ENCODE data around the gene ABCA1.

DNA sequence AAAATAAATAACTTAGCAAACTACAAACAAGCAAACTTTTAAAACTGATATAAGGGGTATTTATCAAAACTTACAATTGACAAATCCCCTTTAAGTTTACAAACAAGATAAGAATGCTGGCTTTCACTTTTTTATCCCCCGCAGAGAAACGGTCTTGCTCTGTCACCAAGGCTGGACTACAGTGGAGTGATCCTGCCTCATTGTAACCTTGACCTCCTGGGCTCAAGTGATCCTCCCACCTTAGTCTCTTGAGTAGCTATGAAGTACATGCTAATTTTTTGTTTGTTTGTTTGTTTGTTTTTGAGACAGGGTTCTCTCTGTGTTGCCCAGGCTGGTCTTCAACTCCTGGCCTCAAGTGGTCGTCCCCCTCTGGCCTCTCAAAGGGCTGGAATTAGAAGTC, 189.5 kb downstream of the ABCA1 start:
- TF ChIP-seq, protein P1, sequence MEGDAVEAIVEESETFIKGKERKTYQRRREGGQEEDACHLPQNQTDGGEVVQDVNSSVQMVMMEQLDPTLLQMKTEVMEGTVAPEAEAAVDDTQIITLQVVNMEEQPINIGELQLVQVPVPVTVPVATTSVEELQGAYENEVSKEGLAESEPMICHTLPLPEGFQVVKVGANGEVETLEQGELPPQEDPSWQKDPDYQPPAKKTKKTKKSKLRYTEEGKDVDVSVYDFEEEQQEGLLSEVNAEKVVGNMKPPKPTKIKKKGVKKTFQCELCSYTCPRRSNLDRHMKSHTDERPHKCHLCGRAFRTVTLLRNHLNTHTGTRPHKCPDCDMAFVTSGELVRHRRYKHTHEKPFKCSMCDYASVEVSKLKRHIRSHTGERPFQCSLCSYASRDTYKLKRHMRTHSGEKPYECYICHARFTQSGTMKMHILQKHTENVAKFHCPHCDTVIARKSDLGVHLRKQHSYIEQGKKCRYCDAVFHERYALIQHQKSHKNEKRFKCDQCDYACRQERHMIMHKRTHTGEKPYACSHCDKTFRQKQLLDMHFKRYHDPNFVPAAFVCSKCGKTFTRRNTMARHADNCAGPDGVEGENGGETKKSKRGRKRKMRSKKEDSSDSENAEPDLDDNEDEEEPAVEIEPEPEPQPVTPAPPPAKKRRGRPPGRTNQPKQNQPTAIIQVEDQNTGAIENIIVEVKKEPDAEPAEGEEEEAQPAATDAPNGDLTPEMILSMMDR (IDR thresholded peaks at IDR 0.05; ENCODE audit: borderline replicate concordance, extremely low read depth, low read length, poor library complexity, severe bottlenecking) = no peak
- TF ChIP-seq EZH2 (IDR thresholded peaks at IDR 0.05; ENCODE audit: borderline replicate concordance, low read depth, low read length, severe bottlenecking) = no peak

Measured in DND-41 (cell line).